HG02973 (cell line): ENCODE measurements around the gene KIAA1217.

Source experiments
- ATAC-seq: cut with Tn5 transposase; IDR thresholded peaks from one replicate; pipeline ENCODE4 v1.9.1; 2021; ENCODE audit warnings: moderate library complexity; ENCODE audit not compliant: unreplicated experiment

The KIAA1217 gene

DNA sequence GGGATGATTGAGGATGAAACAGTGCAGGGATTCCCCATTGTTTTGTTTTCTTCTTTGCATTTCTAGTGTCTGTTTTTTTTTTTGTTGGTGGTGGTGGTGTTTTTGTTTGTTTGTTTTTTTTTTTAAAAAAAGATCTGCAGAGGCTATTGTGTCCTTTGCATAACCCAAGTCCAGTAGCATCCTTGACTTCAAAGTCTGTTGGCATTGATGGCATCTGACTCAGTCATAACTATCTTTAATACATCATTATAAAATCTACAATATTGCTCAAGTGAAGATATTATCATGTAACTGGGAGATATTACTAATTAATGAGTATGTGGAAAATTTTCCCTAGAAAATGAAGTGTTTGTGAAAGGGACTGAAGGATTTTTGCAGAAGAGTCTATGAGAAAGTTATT, 70.2 kb downstream of the KIAA1217 start:
- no peak for ATAC-seq

DNA sequence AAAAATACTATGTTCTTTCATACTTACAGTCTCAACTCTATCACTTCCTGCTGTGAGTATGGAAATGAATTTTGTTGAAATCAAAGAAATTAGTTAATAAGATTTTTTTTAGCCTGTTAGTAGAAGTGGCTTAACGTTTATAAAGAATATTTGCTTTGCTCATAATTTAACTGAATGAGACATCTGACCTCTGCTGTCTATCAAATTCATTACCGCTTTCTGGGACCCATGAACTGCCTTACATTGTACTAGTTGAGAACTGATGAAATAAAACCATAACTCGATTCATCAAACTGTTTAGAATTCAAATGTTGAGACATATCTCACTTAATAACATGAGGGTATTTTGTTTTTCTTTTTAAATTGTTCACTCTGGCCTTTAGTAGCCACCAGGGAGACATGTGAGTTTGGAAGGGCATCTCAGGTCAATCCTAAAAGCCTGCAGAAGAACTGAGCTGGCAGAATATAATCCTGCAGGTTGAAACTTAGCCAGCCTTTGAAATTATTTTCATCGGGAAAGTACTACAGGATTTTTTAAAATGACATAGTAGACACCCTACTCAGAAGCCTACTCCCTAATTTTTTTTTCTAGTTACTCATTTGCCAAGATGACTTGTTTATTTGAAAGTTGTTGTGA, 78.7 kb downstream of the KIAA1217 start:
- no peak for ATAC-seq

DNA sequence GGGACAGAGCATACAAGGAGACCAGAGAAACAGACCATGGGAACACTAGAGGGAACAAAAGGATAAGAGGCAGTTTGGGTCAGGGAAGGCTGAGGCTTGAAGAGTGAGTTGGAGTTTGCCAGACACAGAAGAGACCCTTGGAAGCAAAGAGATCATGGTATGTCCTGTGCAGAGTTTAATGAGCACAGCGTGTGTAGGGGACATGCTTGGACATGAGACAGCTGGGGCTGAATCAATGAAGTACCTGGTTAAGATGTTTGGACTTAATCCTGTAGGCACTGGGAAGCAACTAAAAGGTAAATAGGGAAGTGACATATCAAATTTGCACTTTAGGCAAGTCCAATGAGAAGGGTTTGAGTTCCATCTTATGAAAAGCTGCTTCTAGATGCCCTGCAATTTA, 79.6 kb downstream of the KIAA1217 start:
- ATAC-seq = no peak

DNA sequence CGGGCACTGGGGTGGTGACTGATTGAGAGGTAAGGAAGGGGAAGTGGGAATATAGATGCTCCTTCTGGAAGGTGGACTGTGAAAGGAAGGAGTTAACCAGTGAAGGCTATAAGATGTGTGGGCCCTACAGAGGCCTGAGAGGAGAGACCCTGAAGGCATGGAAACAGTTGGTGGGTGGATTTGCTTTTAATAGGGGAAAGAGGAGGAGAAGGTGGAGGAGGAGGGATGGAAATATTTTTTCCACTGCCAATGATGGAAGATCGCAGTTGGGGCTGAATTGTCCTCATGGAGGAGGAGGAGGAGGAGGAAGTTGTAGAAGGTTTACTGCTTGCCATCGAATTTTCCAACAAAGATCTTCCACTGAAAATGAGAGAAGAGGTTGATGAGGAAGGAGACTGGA, 80.3 kb downstream of the KIAA1217 start:
- no peak for ATAC-seq

DNA sequence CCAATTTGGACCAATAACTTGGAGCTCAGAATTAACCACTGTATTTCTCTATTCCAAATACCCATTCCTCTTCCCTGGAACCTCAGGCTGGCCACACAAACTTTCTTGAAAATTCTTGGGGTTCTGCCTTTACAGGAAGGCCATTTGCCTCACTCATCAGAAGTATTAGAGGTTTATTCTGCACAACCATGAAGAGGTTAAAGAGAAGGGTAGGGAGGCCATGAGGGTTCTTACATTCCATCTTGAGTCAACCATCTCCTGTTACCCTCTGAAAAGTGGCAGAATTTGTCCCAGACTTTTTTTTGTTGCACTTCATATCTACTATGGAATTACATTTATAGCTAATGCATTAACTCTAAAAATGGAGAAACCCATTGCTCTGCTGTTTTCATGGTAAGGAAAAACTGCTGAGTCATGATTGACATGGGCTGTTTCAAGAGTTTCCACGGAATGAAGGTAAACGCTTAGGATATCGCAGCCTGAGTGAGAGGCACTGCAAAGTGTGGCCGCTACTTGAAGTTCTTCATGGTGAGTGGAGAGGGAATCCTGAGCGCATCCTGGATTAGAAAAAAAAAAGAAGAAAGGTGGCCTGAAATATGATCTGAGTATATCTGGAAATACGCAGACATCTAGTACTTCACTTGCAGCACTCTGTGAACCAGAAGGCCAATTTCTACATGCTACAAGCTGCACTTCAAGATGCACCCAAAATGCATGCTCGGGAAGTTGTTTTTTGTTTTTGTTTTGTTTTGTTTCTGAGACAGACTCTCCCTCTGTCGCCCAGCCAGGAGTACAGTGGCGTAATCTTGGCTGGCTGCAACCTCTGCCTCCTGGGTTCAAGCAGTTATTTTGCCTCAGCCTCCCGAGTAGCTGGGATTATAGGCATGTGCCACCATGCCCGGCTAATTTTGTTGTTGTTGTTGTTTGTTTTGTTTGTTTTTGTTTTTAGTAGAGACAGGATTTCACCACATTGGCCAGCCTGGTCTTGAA, 83.7 kb downstream of the KIAA1217 start:
- no peak for ATAC-seq

DNA sequence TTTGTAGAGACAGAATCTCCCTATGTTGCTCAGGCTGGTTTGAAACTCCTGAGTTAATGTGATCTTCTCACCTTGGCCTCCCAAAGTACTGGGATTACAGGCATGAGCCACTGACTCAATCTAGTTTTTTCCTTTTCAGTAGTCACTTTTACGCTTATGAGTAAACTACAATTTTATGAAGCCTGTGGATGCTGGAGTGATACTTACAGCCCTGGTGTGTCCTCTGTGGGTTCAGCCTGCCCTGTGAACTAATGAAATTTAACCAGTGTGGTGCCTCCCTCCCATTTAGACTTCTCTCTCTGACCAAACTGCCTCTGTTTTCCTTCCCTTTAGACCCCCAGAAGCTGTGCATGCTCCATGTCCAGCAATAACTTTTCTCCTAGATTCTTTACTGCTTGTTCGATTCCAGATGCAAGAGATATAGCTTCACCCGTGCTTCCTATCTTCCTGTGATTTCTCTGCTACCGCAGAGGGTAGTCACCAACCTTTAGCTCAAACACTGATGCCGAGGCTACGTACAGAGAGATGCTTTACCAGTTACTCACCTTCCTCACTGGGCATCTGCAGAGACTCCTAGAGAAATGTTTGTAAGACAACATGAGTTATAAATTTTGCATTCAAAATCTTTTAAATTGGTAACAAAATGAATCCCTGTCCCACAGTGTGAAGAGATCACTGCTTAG, 90.8 kb downstream of the KIAA1217 start:
- ATAC-seq = no peak

DNA sequence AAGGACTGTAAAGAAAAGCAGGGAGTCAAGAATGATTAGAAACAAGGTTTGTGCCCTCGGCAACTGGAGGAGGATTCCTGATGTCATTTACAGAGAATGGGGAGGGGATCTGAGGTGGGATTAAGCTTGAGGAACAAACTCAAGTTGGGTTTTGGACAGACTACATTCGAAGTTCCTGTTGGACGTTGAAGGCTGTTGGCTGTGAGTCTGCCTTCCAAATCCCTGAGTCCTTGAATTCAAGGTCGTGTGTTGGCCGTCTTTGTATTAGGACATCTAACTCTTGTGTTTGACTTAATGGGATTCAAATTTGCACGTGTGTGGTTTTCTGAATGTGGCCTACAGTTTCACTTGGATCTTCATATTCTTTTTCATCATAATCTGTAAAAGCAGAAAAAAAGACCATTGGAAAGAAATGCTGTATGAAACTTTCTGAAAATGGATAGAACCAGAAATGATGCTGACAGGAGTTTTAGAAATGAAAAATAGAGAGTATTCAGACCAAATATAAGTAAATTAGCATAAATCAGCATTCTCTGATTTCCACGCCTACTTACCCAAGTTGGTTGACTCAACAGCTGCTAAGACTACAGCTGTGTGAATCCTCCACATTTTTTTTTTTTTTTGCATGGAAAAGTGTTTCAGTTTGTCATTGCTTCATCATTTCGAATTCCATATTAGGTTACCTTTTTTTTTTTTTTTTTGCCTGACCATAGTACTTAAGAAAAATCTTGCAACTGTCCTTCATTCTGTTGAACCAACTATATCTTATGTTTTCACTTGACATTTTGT, 94.8 kb downstream of the KIAA1217 start:
- no peak for ATAC-seq

DNA sequence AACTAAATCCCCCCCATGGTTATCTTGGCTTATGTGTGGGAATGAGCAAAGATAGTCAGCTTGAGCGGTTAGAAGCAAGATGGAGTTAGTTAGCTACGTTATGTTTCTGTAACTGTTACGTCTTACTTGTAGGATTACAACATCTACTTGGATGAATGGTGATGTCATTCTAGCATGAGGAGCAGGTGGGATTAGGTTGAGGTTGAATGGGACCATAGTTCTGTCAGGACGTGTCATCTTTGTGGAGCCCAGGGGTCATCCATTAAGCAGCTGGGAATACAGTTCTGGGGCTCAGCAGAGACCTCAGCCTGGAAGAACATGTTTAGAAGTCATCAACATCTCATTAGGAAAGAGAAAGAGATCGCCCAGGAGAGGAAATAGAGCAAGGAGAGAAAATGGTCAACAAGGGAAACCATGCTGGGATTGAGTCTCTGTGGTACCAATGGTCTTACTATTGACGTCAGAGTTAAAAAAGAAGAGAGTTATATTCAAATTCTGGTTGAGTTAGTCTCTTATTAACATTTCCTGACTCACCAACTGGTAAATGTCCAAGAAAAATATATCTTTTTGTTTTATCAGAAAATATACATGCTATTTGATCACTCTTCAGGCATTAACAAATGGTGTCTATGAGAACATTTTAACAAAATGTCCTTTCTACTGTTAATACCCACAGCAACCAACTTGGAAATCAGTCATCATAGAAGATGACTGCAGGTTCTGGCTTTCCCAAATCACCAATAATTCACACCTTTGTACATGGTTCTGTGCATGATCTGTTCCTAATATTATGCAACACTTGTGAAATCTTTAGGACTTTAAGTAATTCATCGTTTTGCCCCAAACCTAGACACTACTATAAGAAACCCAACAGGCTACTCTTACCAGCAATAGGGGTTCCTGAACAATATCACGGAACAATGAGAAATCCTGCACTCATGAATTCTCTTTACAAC, 96.9 kb downstream of the KIAA1217 start:
- ATAC-seq = no peak

DNA sequence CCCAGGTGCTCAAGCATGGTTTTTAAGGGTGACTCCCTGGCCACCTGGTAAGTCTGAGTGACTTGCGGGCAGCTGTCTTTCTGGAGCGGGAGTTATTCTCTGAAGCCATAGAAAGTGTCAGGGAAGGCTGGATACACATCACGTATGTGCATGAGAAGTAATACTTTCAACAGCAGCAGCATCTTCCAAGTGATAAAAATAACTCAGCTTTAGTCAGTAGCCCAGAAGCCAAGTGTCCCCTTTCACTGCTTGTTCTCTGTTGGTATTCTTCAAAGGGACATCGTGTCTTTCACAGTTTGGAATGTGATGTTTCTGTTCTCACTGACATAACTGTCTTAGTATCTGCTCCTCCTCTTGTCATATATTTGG, 97.6 kb downstream of the KIAA1217 start:
- no peak for ATAC-seq

DNA sequence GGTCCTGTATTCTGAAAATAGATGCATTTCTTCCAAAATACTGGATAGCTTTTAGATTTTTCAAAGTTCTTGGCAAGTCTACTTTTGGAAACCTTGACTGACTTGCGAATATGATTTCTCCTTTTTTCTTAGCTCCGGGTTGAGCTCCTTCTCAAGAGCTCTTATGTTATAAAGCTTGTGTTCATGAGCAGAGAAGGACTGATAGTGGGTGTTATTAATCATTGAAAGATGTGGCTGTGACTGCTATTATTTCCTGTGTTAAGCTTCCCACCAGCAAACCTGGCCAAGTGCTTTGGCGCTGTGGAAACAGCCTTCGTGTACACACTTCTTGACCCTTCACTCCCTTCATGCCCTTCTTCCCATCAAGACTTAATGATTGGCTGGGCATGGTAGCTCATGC, 98.2 kb downstream of the KIAA1217 start:
- ATAC-seq = no peak

DNA sequence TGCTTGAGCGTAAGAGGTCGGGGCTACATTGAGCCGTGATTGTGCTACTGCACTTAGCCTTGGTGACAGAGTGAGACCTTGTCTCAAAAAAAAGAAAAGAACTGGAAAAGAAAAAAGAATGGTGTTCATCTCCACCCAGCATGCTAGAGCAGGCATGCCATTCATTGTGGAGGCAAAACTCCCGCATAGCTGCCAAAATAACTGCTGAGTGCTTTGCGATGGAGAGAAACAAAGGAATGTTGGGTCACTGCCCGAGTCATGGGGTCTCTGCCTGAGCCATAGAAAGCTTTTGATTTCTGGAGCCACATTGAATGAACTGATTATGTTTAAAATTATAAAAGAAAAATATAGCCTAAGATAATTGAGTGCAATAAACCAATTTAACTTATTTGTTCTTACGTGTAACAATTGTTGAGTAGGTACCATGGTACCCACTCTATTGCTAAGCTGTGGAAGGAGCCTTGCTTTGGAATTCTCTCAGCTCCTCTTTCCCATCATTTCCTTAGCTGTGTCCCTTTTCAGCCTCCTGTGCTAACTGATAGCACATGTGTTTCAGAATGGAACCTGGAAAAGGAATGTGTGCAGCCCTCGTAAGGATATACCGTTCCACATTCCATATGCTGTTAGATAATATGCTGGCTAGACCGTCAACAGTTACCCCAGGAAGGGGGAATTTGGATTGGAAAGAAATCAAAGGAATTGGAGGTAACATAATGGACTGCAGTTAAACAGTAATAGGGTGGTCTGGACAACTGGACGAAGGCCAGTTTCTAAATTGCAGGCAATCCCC, 99.0 kb downstream of the KIAA1217 start:
- no peak for ATAC-seq

DNA sequence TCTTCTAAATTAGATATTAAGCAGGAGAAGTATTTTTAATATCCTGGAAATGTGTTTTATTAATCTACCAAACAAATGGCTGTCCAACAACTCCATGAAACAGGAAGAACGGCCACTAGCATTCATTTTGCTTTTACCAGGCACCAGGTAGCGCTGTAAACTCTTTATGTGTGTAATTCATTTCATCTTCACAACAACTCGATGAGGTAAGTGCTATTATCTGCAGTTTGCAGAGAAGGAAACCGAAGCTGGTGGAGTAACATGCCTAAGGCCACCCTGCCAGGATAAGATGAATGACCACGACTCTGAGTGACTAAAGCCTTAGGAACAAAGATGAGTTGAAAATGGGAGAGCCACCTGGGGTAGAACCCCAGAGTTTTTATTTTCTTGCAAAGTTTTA, 101.2 kb downstream of the KIAA1217 start:
- ATAC-seq = no peak

DNA sequence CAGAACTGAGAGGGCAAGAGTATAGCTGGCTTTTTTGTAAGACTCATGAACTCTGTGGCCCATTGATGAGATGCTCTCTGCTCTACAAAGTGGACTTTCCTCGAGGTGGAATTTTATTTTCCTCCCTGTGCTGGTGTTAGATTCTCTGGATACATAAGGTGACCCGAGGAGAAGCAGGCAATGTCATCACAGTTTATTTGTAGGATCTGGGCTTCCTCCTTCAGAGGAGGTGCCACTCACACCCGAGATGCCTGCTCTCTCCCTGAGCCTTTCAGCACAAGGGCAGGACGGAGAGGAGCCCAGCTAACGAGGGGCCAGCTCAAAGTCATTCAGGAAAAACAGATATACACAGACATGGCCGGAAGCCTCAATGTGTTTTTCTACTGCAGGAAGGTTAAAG, 103.0 kb downstream of the KIAA1217 start:
- no peak for ATAC-seq

DNA sequence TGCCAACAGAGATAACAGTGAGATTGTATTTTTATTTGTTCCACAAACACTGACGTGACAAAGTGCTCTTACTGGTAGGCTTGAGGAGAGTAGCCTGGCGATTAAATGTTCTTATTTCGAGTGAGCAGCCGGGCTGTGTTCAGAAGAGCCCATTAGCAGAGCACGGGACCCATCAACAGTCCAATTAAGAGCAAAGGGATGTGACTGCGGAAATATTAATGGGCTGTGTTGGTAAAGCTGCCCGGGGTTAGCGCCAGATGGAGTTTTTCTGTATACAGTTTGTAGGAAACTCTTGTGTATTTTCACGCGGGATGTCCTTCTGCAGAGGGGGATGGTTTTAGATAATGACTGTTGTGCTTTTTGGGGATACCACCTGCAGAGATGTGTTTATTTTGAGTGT, 104.3 kb downstream of the KIAA1217 start:
- no peak for ATAC-seq

DNA sequence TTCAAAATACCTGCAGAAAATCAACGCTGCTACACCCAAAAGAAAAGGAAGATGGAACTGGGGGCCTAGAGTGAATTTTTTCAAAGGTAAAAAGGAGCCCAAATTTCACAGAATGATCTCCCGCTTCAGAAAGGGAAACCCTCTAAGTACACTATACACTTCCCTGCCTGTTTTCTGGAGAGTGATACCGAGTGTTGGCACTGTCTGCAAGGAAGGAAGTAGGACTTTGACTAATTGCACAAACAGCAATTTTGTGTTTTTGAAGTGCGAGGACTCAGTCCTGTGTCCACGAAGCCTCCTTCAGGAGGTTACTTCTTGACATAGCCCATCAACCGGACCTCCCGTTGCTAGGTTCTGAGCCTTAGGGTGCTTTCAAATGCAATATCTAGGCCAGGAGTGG, 106.3 kb downstream of the KIAA1217 start:
- no peak for ATAC-seq

DNA sequence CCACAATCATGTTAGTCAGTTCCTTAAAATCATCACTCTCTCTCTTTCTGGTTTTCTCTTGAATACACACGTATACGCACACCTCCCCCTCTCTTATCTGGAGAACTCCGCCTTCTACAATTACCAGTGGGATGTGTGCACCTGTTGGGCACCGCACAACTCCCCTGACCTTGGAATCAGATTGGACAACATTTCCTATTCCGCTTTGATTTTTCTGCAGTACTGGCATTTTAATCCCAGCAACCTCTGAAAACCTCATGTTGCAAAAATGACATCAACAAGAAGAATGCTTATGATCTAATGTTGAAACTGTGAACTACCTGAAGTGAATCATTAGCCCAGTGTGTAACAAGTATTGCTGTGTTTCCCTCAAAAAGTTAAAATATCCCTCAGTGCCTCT, 109.6 kb downstream of the KIAA1217 start:
- ATAC-seq = no peak

DNA sequence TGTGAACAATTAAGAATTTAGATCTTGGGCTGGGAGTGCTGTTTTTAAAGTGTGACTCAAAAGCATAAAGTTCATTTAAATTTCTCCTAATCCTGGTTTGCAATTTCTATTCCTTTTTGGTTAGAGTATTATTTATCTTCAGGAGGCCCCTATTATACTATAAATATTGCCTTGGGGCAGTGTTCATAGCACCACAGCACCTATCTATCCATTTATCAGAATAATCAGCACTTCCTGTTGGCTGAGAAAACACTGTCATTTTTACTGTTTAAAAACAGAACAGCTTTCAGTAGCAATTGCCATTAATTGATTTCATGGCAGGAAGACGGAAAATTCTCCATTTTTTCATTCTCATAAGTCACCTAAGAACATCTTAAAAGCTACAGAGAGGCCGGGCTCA, 111.4 kb downstream of the KIAA1217 start:
- no peak for ATAC-seq

DNA sequence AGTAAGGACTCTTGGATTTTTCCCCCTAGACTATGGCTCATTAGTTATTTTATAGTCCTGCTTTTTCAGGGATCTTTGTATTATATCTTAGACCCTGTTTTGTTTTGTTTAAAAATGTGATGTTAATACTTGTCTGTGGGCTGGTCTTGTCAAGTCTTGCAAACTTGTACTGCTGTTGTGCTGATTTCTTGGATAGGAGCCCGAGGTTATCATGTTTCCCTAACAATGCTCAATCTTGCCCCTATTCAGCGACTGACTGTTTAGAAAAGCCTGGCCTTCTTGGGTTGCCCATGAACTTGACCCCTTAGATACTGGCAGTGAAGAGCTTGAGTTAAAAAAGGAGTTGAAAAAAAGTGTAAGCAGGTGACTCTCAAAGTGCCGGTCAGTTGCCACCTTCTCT, 115.7 kb downstream of the KIAA1217 start:
- no peak for ATAC-seq

DNA sequence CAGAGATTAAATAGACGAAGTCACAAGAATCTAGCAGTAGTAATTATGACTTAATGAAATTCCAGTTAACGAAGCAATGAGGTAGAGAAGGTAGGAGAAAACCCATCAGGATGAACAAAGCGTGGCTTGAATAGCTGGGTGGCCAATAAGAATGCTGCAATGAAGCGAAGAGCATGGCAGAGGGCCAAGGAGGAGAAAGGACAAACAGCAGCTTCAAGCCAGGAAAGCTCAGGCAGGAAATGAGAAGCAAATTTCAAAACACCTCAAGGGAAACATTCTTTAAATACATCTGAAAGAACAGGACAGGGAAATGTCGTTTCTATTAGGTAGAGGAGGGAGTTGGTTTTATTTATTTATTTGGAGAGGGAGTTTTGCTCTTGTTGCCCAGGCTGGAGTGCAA, 122.5 kb downstream of the KIAA1217 start:
- ATAC-seq = no peak
